ENCODE measurements around the gene ZNF410. TPM values are rescaled to one million over a fixed set of nuclear protein-coding genes. Genes with fewer than 3 reads are reported as not detected.

Gene ZNF410
- total RNA-seq, 4 donors from 2014 or later = 44.6 to 71.2 (median 61.0) TPM

DNA sequence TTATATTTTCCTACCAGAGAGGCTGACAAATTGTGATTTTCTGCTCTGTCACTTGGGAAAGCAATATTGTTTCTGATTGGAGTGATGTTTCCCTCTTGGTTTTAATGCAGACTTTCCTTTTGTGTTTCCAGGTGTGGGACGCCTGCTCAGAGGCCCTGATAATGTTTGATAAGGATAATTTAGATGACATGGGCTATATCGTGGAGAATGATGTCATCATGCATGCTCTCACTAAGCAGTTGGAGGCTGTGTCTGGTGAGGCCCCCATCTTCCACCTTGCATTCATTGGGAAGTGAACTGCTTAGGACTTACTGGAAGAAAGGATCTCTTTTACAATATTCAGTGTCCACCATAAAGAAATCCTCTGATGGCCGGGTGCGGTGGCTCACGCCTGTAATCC, 69.0 kb downstream of the ZNF410 start:
- TF ChIP-seq, protein P1, sequence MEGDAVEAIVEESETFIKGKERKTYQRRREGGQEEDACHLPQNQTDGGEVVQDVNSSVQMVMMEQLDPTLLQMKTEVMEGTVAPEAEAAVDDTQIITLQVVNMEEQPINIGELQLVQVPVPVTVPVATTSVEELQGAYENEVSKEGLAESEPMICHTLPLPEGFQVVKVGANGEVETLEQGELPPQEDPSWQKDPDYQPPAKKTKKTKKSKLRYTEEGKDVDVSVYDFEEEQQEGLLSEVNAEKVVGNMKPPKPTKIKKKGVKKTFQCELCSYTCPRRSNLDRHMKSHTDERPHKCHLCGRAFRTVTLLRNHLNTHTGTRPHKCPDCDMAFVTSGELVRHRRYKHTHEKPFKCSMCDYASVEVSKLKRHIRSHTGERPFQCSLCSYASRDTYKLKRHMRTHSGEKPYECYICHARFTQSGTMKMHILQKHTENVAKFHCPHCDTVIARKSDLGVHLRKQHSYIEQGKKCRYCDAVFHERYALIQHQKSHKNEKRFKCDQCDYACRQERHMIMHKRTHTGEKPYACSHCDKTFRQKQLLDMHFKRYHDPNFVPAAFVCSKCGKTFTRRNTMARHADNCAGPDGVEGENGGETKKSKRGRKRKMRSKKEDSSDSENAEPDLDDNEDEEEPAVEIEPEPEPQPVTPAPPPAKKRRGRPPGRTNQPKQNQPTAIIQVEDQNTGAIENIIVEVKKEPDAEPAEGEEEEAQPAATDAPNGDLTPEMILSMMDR (IDR thresholded peaks at IDR 0.05) = no peak
- DNase-seq = no peak
- Histone ChIP-seq H3K36me3 (peaks cover 0 to 70% (median 0%) of the 10 kb centered on the region in 3 donors), H3K9me3 (no peaks in the 10 kb centered on the region), H3K27me3 (no peaks in the 10 kb centered on the region), H3K27ac (no peak overlapping the region), H3K4me1 (peaks cover 0 to 5% (median 0%) of the 10 kb centered on the region in 4 donors), H3K4me3 (no peak overlapping the region)

DNA sequence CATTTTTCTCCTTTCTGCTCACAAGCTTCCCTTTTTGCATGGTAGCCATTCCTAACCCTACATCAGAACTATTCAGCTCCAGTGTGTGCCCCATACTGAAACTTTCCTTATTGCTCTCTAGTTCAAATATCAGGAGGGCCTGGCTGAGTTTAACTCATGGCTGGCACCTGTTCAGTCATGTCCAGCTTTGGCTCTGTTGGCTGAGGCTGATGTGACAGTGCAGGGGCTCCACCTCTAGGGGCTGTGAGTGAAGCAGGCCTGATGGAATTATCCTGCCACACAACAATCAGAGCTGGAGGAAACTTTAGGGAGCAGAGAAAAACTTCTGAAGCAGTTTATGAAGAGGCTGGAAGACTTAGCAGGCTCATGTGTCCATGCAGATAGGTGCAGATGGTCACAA, 71.9 kb downstream of the ZNF410 start:
- Histone ChIP-seq H3K36me3 (peaks cover 0 to 96% (median 0%) of the 10 kb centered on the region in 3 donors), H3K4me3 (no peak overlapping the region), H3K4me1 (no peaks in the 10 kb centered on the region), H3K9me3 (no peaks in the 10 kb centered on the region), H3K27me3 (no peaks in the 10 kb centered on the region), H3K27ac (no peak overlapping the region)
- no peak for DNase-seq
- TF ChIP-seq, protein P1 (IDR thresholded peaks at IDR 0.05) = no peak
- TF ChIP-seq POLR2A (IDR thresholded peaks at IDR 0.05) = no peak

DNA sequence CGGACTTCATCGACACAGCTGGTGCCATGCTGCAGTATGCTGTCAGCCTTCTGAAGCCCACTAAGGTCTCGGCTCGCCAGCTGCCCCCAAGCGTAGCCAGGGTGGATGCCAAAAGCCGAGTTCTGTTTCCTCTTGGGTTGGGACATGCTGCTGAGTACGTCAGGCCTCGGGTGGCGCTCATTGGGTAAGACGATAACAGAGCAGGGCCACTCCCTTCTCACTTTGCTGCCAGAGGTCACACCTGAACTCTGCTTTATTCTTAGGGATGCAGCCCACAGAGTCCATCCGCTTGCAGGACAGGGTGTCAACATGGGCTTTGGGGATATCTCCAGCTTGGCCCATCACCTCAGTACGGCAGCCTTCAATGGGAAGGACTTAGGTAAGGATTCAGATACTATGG, 74.5 kb downstream of the ZNF410 start:
- no peak for TF ChIP-seq POLR2A (IDR thresholded peaks at IDR 0.05)
- TF ChIP-seq, protein P1 (IDR thresholded peaks at IDR 0.05) = no peak
- DNase-seq = no peak
- no peaks in the 10 kb centered on the region for H3K27me3 ChIP-seq
- H3K27ac ChIP-seq = no peak overlapping the region
- H3K9me3 ChIP-seq = no peaks in the 10 kb centered on the region
- no peak overlapping the region for H3K4me3 ChIP-seq
- peaks cover 0 to 95% (median 0%) of the 10 kb centered on the region in 3 donors for H3K36me3 ChIP-seq
- no peaks in the 10 kb centered on the region for H3K4me1 ChIP-seq

DNA sequence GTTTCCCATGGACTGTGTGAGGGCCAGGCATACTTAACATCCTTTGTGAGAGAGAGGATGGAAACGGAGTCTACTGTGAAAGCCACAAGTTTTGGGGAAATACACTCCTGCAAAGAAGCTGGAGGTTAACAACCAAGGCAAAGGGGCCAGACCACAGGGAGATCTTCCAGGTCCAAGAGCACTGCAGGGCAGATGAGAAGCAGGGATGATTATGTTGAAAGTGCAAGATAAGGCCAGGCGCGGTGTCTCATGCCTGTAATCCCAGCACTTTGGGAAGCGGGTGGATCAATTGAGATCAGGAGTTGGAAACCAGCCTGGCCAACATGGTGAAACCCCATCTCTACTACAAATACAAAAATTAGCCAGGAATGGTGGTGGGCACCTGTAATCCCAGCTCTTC, 78.6 kb downstream of the ZNF410 start:
- H3K36me3 ChIP-seq = peaks cover 0 to 88% (median 0%) of the 10 kb centered on the region in 3 donors
- TF ChIP-seq, protein P1 (IDR thresholded peaks at IDR 0.05) = no peak
- no peak for TF ChIP-seq POLR2A (IDR thresholded peaks at IDR 0.05)
- DNase-seq = no peak
- no peak overlapping the region for H3K4me3 ChIP-seq
- H3K27ac ChIP-seq = no peak overlapping the region
- no peaks in the 10 kb centered on the region for H3K4me1 ChIP-seq
- H3K9me3 ChIP-seq = no peaks in the 10 kb centered on the region
- H3K27me3 ChIP-seq = no peaks in the 10 kb centered on the region

DNA sequence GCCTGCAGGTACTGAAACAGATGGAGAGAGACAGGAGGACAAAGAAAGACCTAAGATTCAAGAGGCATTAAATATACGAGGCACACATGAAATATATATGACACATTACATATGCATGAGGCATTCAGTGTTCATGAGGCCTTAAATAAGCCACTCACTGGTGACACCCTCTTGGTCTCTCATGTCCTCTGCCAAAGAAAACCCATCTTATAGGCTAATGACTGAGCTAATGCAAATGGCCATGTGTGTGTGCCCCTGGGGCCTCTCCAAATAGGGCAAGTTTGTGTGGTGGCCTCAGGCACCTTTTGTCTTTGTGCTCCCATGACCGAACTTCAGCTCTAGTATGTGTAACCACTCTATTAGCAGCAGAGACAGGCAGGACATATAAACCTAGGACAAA, 82.2 kb downstream of the ZNF410 start:
- Histone ChIP-seq H3K27ac (no peak overlapping the region), H3K4me1 (peaks cover 0 to 6% (median 0%) of the 10 kb centered on the region in 4 donors), H3K27me3 (no peaks in the 10 kb centered on the region), H3K4me3 (no peak overlapping the region), H3K9me3 (no peaks in the 10 kb centered on the region), H3K36me3 (peaks cover 0 to 84% (median 0%) of the 10 kb centered on the region in 3 donors)
- TF ChIP-seq, protein P1 (IDR thresholded peaks at IDR 0.05) = no peak
- no peak for TF ChIP-seq POLR2A (IDR thresholded peaks at IDR 0.05)
- DNase-seq = no peak

DNA sequence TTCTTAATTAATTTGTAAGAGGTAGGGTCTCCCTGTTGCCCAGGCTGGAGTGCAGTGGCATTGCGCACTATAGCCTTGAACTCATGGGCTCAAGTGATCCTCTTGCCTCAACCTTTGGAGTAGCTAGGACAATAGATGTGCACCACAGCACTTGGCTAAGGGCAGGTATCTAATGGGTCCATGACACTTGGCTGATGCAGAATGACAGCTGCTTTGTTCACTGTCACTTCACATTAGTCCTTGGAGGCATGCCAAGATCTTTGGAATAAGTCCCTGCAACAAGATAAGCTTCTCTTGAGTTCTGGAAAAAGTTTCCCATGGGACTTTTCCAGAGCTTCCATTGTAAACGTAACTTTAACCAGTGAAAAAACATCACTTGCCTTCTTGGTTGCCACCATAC, 86.8 kb downstream of the ZNF410 start:
- peaks cover 0 to 31% (median 0%) of the 10 kb centered on the region in 4 donors for H3K4me1 ChIP-seq
- H3K27ac ChIP-seq = no peak overlapping the region
- no peaks in the 10 kb centered on the region for H3K9me3 ChIP-seq
- no peak for TF ChIP-seq POLR2A (IDR thresholded peaks at IDR 0.05)
- TF ChIP-seq, protein P1 (IDR thresholded peaks at IDR 0.05) = no peak
- H3K27me3 ChIP-seq = no peaks in the 10 kb centered on the region
- H3K4me3 ChIP-seq = no peak overlapping the region
- DNase-seq = no peak
- peaks cover 0 to 67% (median 0%) of the 10 kb centered on the region in 3 donors for H3K36me3 ChIP-seq
